Measurements from ENCODE around the gene TNNT2.

The TNNT2 gene

DNA sequence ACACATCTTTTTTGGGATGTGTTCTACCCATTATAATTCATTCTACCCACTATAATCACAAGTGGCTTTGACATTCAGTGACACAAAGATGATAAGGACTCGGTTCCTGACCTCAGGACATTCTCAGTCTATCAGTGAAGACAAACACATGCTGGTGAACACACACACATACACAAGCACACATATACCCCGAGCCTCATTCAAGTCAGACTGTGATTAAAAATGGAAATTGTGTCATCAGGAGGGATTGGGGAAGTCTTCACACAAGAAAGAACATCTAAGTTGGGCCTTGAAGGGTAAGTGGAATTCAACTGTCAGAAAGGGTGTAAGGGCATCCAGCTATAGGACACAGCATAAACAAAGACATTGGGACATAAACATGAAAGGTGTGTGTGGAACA, 24.2 kb upstream of the TNNT2 start:
- no peak for DNase-seq (ENCODE audit: low read depth)

DNA sequence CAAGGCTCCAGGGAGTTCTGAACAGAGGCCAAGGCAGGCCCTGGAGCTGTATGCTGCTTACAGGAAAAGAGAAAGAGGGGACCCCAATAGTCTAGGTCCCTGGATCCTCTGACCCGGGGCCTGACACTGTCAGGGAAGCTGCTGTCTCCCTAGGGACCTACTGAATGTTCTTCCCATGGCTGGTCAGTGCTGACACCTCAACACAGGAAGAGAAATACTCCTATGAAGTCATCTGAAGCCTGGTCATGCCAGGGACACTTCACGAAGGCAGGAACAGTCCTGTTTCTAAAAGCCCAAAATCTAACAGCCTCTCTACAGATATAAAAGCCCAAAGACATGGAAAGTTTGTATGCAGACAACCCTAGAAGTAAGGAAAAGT, 23.4 kb upstream of the TNNT2 start:
- DNase-seq (ENCODE audit: low read depth): no peak

DNA sequence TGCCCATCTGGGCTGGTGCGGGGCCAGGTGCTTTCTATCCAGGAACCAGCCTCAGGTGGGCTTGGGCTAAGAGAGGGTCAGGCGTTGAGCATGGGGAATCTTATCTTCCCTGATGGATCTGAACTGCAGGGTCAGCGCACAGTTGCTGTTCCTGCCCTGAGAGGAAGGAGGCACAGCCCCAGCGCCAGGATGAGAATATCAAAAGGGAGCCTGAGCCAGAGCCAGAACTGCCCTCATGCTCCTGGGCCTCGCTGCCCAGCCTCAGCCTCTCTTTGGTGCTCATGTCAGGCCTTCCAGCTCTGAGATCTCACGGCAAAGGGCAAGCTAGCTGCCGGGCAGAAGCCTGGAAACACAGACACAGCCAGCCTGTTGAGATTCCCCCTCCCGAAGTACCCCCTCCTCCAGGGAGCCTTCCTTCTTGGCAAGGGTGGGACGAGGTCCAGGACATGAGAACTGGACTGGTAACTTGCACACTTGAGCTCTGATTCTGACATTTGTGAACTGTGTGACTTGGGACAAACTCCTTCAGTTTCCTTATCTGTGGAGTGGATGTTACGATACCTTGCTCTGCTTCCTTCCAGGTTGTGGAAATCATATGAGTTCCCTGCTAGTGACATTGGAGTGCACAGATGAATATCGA, 22.9 kb upstream of the TNNT2 start:
- no peak for DNase-seq (ENCODE audit: low read depth)

DNA sequence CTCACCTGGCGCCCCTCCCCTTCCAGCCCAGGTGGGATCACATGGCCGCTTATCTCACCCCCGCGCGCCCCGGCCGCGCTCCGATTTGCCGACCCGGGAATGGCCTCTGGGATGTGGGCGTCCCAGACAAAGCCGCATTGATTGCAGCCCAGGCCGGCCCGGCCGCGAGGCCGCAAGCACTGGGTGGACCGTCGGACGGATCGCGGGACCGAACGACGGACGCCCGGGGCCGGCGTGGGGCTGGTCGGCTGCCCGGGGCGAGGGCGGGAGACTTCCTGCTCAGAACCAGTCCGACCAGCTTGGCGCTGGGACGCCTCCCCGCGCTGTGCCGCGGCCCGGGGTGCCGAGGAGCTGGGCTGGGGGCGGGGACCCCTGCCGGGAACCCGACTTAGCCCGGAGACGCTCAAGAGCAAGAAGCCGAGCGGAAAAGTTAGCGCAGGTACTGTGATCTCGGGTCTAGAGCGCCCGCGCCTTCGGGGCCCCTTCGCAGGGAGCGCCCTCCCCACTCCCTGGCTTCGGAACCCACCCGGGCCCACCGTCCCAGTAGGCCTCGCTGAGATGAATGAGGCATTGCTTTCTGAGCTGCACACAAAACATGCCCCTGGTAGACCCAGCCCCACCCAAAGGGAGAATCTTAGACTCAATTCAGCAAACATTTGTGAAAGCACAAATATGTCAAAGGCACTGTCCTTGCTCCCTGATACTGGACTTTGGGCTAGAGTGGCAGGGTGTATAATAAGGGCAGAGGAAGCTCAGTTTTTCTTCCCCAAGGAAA, 22.1 kb upstream of the TNNT2 start:
- DNase-seq (ENCODE audit: low read depth): no peak

DNA sequence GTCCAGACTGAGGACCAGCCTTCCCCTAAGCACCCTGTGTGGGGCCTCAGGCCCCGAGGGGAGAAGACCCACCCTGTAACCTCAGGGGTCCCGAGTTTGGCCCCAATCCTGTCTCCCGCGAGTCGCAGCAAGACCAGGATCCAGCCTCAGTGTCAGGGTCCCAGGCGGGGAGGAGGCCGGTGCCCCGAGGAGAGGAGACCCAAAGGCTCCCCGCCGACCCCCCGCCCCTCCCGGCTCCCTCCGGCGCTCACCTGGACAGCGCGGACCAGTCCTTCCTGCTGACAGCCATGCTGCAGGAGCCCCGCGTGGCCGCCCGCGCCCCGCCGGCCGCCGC, 21.5 kb upstream of the TNNT2 start, which contains the start of gene LAD1:
LAD1 (minus strand) TSS at position 307 of the 334 bp plus-strand sequence; CDS start at position 289, 18 bp downstream.
- no peak for DNase-seq (ENCODE audit: low read depth)

DNA sequence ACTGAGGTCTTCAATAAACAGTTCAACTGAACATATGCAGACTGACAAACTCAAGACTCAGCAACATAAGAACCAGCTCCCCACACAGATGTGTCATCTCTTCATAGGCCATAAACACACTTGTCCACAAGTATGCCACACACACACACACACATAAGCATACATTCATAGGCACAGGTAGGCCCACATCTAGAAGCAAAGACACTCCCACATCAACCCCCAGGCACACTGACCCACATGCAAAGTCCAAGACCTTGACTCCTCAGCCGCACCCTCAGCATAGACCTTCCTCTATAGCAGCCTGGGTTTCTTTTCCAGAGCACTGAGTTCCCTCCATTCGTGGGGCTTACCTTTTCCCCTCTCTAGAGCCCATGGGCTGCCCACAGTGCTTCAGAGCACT, 20.2 kb upstream of the TNNT2 start:
- DNase-seq (ENCODE audit: low read depth): no peak

DNA sequence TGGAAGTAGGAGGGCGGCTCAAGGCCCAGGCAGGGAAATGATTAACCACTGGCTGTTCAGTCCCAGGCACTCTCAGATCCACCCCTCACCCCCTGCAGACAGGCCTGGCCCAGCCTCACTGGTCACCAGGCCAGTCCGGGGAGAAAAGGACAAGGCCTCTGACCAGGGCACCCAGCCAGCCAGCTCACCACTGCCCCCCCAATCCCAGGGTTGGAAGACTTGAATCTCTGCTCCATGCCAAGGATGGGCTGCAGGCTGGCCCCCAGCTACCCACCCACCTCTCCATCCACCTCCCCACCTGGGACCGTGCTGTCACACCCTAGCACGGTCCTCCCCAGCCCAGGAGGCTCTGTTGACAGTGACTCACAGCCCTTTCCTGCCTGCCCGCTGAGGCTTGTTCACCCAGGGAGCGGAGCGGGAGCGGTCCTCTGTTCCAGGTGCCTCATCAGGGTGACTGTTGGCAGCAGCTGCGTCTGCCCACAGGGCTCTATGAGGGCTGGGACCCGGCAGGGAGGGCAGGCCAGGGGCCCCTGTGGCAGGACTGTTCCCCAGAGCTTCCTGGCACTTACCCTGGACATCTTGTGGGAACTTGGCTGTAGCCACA, 19.5 kb upstream of the TNNT2 start:
- no peak for DNase-seq (ENCODE audit: low read depth)

DNA sequence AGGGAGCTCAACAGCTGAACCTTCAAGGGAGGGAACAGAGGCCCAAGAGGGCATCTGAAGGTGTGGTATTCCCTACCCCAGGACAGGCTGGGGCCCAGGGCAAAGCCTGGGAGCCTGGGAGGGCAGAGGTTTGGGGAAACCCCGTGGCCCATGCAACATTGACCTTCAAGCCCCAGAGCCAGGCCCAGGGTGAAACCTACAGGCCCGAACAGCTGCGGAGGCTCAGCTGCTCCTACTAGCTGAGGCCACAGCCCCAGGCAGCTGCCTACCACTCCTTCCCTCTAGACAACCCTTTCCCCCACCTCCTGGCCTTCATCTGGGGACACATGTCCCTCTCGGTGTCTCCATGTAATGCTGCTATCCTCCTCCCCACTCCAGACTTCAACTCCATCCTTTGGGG, 18.5 kb upstream of the TNNT2 start:
- DNase-seq (ENCODE audit: low read depth): no peak

DNA sequence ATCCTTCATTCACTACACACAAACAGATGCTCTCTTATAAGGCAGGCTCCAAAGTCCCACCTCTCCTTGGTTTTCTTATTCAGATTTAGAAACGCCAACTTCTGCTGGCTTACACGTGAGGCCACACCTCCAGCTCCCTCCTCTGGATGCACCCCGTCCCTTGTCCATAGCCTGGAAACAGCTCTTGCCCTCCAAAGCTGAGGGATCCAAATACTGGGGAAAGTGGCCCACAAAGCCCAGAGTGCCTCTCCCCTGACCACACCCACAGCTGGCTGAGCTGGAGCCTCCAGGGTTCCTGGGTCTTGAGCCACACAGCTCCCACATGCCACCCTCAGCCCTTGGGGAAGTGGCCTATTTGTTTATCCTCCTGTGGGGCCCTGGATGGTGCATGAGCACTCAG, 17.1 kb upstream of the TNNT2 start:
- no peak for DNase-seq (ENCODE audit: low read depth)

DNA sequence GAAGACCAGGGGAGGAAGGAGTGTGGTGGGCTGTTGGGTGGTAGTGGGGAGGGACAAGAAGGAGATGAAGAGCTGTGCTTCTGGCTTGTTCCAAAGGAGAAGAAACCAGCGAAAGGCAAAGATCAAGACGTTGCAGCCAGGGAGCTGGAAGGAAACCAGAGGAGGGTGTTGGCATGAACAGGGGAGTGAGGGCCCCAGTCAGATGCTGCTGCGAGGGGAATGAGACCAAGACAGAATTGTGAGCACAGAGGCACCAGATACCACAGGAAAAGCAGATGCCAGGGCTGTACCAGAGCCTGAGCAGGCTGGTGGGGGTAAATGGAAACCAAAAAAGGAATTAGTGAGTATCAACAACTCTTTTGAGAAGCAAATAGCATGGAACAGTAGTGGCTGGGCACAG, 15.6 kb upstream of the TNNT2 start:
- no peak for DNase-seq (ENCODE audit: low read depth)

DNA sequence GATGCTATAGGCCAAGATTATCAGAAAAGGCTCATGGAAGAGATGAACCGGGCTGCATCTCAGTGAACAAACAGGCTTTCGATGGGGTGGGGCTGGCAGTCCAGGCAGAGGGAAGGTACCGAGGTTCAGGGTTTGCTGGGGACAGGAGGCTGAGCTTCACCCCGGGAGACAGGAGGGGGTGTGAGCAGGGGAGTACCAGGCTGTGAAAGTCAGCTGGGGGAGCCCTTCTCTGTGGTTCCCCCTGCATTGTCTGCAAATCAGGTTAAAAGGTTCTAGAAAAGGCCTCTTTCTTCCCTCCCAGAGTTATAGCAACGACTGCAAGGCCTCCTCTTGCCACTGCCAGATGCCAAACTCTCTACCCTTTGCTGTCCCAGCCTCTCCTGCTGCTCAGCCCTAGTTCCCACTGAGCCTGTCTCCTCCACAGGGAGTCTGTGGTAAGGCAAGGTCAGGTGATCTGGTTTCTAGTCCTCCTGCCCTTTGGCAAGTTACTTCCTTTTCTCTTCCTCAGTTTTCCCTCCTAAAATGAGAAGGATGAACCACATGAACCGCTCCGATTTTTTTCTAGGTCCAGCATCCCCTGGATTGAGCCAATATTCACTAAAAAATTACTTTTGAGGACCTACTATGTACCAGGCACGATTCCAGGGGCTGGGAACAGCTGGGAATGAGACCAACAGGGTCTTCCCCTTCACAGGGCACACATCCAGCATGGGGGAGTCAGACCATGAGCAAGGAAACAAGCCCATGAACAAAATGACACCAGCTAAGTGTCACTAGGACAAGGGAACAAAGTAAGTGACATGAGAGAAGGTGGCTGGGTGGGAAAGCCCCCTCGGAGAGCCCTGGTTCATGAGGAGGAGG, 14.4 kb upstream of the TNNT2 start:
- DNase-seq (ENCODE audit: low read depth): no peak

DNA sequence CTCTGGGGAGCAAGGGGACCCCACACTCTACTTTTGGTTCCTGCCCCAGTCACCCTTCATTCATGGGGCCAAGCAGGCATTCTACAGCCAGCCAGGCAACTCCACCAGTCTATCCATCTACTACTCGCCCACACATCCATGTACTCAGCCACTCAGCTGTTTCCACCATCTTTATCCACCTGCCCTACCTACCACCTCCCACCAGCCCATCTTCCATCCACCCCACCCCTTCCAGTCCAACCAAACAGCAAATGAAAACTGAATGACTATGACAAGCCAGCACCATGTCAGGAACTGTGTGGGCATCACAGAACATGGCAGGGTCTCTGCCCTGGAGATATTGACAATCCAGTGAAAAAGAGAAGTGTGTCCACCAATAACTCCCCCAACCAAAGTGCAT, 13.7 kb upstream of the TNNT2 start:
- DNase-seq (ENCODE audit: low read depth): no peak

DNA sequence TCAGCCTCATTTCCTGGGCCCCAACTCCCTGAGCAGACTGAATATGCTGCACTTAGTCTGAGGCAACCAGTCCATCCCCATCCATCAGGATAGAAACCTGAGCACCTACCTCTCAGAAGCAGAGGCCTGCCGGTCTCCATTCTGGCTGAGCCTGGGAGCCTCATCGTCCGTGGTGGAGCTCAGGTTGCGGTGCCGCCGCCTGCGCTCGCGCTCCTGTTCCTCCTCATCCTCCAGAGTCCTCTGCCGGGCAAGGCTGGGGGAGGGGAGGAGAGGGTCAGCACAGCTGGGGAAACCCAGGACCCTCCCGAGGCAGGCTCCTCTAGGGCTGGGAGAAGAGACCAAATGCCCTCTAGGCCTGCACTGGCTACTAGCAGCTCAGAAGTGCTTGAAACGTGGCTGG, 11.6 kb upstream of the TNNT2 start:
- DNase-seq (ENCODE audit: low read depth): no peak

DNA sequence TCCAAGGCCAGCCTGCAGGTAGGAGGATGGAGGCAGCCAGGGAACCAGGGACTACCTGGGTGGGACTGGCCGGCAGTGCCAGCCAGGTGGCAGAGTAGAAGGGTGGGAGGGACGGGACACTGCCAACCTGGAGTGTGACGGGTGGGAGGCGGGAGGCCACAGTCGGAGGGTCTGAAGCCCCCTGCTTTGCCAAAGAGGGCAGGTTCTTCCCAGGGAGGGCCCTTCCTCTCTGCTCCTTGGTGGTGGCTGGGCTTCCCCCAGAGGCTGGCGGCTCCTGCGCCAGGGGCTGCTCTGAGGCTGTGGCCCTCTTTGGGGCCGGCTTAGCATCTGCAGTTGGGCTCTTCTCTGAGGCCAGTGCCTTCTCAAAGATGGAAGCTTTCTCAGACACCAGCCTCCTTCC, 8.7 kb upstream of the TNNT2 start:
- no peak for DNase-seq (ENCODE audit: low read depth)

DNA sequence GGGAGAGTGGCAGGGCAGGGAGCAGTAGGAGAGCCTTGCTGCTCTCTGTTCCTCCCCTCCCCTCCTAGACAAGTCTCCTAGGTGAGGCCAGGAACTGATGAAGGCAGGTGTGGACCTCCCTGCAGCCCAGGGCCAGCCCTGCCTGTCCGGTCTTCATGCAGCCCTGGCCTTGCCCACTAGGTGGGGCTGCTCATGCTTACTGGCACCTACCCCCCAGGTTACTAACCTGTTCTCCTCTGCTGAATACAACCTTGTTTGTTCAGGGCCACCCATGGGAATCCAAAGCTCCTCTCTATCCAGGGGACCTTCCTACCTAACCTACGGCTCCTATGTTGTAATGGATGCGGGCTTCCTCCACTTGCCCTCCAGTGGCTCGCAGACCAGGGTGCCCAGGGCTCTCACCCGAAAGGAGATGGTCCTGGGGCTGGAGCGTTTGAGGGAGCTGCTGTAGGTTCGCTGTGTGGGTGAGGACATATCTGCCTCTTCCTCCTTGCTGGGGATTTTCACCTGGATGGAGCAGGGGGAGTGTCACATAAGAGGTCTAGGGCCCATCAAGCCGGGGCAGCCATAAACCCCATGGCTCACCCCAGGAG, 7.9 kb upstream of the TNNT2 start:
- no peak for DNase-seq (ENCODE audit: low read depth)

DNA sequence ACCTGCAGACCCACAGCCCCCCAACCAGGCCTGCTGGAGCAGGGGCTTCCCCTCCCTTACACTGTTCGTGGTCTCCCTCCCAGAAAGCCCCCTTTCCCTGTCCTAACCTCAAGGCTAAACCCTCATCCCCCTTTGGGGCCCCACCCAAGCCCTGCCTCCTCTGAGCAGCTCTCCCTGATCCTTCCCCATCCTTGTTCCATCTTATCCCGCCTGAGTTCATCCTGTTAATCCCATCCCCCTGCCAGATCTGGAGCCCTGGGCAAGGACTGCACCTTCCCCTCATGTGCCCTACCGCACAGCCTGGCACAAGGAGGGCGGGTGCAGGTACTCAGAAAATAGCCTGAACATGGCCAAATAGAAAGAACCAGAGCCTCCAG, 6.9 kb upstream of the TNNT2 start:
- no peak for DNase-seq (ENCODE audit: low read depth)

DNA sequence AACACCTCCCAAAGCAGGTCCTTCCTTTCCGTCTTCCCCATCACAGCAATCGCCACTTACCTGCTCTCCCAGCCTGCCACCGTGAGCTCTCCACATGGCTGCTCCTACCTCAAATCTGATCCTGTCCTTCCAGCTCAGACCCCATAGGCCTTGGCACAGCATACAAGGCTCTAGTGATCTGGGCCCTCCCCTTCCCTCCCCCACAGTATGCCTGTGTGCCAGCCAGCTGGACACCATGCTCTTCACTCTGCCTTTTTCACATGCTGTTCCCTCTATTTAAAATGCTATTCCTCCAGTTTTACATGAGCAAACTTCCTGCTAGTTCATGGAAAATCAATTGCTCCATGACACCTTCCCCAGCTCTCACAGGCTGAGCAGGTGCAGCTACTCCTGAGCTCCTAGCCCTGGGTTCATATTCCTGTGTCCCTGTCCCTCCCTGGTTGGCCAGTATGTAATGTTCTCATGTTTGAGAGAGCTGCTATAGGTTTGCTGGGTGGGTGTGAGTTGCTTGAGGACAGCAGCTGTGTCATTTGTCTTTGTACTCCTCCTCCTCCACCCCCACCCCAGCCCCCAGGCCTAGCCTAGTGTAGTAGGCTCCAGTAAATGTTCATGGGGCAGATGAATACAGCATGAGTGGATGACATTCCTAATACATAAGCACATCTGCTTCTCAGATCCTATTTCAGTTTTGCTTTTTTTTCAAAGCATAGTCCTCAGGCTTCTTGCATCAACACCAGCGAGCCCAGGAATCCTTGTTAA, 6.3 kb upstream of the TNNT2 start:
- peak; percentile 72 for DNase-seq (ENCODE audit: low read depth)

DNA sequence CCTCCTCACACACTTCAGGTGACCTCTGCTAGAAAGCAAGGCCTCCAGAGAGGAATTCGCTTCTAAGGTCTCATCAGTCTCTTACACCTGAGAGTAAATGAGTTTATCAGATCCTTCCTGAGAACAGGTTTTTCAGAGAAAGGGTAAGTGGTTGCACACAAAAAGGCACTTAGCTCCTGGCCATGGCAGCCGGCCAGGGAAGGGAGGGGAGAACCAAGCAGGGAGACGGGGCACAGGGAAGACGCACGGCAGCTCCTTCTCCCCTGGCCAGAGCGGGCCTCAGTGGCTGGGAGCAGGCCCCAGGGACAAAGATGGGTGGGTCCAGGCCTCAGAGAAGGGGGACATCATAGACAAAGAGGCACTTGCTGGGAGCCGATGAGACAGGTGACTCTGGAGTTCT, 3.6 kb upstream of the TNNT2 start:
- DNase-seq (ENCODE audit: low read depth): no peak

DNA sequence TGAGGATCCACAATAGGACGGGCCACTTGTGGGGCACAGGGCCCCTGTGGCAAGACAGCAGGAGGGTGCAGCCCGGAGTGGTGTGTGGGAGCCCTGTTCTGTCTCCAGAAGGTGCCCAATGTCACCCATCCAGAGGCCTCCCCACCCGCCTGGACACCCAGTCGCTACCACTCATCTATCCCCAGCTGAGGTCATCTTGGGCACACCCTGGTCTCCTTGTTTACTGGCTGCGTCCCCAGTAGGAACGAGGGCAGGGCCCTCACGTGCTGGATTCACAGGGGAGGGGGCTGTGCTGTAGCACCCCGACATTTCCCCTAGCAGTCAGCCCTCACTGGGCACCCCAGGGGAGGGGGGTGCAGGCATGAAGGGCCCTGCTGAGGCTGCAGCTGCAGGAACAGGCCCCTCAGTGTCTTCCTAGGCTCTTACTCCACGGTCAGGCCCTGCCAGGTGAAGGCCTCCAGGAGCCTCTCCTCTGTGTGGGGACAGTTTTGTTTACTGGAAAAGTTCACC, 2.3 kb upstream of the TNNT2 start:
- no peak for DNase-seq (ENCODE audit: low read depth)

DNA sequence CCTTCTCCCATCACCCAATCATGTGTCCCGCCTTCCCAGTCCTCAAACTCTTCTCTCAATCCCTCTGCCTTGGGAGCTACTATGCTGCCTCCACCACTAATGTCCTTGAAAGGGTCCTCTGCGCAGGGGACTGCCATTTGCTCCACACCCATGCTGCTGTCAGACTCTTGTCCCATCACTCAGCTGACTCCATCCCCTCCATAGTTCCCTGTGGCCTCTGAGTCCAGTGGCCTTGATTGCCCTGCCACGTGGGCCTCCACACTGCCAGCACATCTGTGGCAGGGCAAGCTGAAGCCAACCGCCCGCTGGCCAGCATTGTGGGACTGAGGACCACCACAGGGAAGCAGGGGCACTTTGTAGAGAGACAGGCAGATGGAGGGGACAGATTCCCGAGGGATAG, 1.3 kb upstream of the TNNT2 start:
- DNase-seq (ENCODE audit: low read depth): no peak
